OCI-LY3 (cell line): Measurements from ENCODE around the gene CRX.
"Not testable (repeated sequence)": the region's sequence is repeated elsewhere in the genome, so short reads cannot be mapped to it uniquely, and the experiment has no call there.

Experiments used
- EZH2phosphoT487 ChIP-seq: fragments of 200-600 bp; shearing (Covaris generic); IDR thresholded peaks from 2 replicates; pipeline ENCODE4 v1.6.1; 2018; ENCODE audit warnings: antibody characterized with exemption, mixed run types, low read depth
- TF ChIP-seq, protein P1 (sequence below): fragments of 200-600, 300-600 bp; sonication (generic); IDR thresholded peaks from 2 replicates; pipeline ENCODE4 v1.5.1; 2014; ENCODE audit warnings: antibody characterized with exemption, low read length, low read depth

DNA sequence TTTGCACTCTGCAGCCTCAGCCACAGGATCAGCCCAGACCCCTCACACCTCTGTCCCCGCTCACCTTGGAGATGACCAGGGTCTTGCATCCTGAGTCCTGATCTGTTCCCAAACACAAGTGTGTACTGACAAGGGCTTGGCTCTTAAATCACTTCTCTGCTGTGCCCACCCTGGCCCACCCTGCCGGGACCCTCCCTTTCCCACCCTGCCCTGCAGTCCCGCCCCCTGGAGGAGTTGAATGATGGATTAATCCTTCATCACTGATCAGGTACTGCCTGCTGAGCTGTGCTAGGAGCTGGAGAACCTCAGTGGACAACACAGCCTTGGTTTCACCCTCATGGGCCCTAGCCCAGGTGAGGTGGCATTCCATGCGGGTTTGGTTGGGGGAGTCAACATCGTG lies 17.3 kb upstream of the CRX start, which contains the start of gene TPRX1:
- TF ChIP-seq, protein P1, sequence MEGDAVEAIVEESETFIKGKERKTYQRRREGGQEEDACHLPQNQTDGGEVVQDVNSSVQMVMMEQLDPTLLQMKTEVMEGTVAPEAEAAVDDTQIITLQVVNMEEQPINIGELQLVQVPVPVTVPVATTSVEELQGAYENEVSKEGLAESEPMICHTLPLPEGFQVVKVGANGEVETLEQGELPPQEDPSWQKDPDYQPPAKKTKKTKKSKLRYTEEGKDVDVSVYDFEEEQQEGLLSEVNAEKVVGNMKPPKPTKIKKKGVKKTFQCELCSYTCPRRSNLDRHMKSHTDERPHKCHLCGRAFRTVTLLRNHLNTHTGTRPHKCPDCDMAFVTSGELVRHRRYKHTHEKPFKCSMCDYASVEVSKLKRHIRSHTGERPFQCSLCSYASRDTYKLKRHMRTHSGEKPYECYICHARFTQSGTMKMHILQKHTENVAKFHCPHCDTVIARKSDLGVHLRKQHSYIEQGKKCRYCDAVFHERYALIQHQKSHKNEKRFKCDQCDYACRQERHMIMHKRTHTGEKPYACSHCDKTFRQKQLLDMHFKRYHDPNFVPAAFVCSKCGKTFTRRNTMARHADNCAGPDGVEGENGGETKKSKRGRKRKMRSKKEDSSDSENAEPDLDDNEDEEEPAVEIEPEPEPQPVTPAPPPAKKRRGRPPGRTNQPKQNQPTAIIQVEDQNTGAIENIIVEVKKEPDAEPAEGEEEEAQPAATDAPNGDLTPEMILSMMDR = not testable (repeated sequence)
- TF ChIP-seq EZH2phosphoT487 = not testable (repeated sequence)
